ENCODE data around the gene EDARADD. TPM values are rescaled to one million over a fixed set of nuclear protein-coding genes. Genes with fewer than 3 reads are reported as not detected.
"Not testable (repeated sequence)": the region's sequence is repeated elsewhere in the genome, so short reads cannot be mapped to it uniquely, and the experiment has no call there.

Gene EDARADD
- total RNA-seq, 1 donor: not detected

DNA sequence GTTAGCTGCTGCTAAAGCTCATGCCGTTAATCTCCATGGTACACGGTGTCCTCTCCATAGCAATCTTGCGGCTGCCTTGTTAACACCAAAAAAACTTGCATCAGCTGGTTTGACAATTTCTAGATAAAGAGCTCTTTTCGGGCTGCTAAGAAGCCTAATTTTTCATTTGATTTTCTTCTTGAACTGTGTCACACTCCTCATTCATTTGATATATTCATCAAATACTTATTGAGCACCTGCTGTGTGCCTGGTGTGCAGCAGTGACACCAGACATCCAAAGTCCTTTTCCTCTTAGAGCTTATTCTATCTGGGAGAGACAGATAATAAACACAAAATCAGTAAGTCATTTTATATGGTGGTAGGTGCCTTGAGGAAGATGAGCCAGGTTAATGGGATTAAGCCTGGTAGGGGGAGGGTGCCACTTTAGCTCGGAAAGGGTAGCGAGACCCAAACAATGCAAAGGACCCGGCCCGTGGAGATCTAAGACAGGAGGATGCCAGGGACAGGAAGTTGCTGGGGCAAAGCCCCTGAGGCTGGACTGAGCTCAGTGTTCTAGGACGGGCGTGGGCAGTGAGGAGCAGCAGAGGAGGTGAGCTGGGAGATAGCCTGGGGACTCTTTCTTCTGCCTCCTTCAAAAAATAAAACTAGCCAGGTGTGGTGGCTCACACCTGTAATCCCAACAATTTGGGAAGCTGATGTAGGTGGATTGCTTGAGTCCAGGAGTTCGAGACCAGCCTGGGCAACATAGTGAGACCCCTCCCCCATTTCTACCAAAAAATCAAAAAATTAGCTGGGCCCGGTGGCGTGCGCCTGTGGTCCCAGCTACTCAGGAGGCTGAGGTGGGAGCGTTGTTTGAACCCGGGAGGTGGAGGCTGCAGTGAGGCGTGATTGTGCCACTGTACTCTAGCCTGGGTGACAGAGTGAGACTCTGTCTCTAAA is 79.0 kb downstream of the EDARADD start:
- TF ChIP-seq CTCF (IDR thresholded peaks at IDR 0.05; ENCODE audit: insufficient read depth, low read length): no peak
- DNase-seq (ENCODE audit: low read depth): no peak

GRCh38 chr1:236476019-236476418 is 81.9 kb downstream of the EDARADD start:
- TF ChIP-seq CTCF (IDR thresholded peaks at IDR 0.05; ENCODE audit: insufficient read depth, low read length): no peak
- H3K4me3 ChIP-seq (ENCODE audit: low read depth, low read length): no peak overlapping the region

More for the DNA sequence above, 79.0 kb downstream of the EDARADD start:
- no peak overlapping the region for H3K4me3 ChIP-seq (ENCODE audit: low read depth, low read length)

DNA sequence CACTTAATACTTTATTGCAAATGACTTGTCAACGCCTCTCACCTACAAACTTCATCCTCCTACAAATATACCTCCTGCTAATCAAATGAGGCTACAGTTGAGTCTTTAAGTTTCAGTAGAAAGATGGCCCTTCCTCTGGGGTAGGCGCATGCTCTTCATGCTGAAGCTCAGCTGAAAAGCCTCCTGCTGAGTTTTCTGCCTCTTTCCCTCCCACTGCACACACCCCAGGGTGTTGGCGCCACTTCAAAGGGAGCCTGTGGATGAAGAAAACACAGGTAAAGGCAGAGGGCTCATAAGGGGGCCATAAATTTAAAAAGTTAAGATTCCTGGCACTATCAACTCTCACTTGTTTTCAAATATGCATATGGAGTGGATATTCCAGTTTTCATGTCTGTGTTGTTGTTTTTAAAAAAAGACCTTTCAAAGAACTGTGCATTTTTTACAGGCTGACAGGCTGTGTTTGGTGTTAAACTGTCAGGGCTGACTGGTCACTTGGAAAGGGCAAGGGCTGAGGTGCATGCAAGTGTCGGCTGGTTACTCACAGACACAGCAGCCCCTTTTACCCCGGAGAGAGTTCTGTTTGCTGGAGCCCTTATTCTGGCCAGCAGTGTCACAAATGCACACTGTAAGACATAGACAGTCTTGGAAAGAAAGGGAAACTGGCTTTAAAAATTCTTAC is 86.8 kb downstream of the EDARADD start:
- DNase-seq (ENCODE audit: low read depth): no peak
- H3K4me3 ChIP-seq (ENCODE audit: low read depth, low read length): no peak overlapping the region
- TF ChIP-seq CTCF (IDR thresholded peaks at IDR 0.05; ENCODE audit: insufficient read depth, low read length): no peak

More at GRCh38 chr1:236476019-236476418, 81.9 kb downstream of the EDARADD start:
- DNase-seq (ENCODE audit: low read depth): no peak

DNA sequence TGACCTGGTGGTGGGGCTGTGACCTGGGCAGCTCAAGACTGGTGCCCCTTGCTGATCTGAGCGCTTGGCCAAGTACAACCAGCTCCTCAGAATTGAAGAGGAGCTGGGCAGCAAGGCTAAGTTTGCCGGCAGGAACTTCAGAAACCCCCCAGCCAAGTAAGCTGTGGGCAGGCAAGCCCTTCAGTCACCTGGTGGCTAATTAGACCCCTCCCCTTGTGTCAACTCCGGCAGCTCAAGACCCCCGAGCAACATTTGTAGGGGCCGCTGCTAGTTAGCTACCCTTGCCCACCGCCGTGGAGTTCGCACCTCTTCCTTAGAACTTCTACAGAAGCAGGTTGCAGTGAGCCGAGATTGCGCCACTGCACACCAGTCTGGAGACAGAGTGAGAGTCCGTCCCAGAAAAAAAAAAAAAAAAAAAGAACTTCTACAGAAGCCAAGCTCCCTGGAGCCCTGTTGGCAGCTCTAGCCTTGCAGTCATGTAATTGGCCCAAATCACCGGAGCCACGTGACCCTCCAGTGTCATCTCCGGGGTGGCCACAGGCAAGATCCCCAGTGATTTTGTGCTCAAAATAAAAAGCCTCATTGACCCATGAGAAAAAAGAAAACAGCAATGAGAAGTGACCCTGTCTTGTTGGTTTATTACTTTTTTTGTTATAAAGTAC is 90.4 kb downstream of the EDARADD start:
- TF ChIP-seq CTCF (IDR thresholded peaks at IDR 0.05; ENCODE audit: insufficient read depth, low read length): no peak
- no peak overlapping the region for H3K4me3 ChIP-seq (ENCODE audit: low read depth, low read length)
- no peak for DNase-seq (ENCODE audit: low read depth)

DNA sequence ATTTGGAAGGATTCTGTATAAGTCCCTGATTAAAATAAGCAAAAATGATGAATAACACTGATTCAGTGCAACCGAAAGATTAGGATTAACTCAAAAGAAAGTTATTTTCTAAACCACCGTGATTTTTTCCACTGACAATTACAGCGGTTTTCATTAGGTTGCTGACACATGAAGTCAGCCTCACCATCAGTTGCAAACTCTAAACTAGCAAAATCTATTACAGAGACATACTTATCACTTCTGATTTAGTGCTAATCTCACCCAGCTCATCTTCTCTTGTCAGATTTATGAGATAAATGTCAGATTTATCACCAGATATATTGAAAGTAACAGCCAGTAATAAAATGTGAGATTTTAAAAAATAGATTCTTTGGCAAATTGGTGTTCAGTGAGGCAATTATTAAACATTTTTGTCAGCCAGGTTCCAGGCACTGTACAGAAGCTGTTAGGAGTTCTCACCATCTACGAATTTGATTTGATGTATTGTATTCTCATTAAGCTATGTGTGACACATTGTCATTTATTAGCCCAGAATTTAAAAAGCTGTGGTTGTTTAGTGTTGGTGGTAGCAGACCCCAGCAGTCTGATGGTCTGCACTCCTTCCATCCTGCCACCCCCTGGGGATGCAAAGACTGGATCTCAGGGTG is 92.4 kb downstream of the EDARADD start:
- no peak for DNase-seq (ENCODE audit: low read depth)
- H3K4me3 ChIP-seq (ENCODE audit: low read depth, low read length): no peak overlapping the region
- TF ChIP-seq CTCF (IDR thresholded peaks at IDR 0.05; ENCODE audit: insufficient read depth, low read length): no peak

GRCh38 chr1:236489161-236489560 is 95.1 kb downstream of the EDARADD start:
- DNase-seq (ENCODE audit: low read depth): not testable (repeated sequence)

More at GRCh38 chr1:236489161-236489560, 95.1 kb downstream of the EDARADD start:
- H3K4me3 ChIP-seq (ENCODE audit: low read depth, low read length): not testable (repeated sequence)
